GOT3 (cell line): ENCODE data around the gene TMEM196.
"Not testable (repeated sequence)": the region's sequence is repeated elsewhere in the genome, so short reads cannot be mapped to it uniquely, and the experiment has no call there.

ENCODE experiments used
- DNase-seq: peaks from one replicate; lab custom pipeline; 2025; ENCODE audit warnings: mixed read lengths; lab: John Stamatoyannopoulos, UW

TMEM196 gene

GRCh38 chr7:19707240-19707639 lies 66.2 kb downstream of the TMEM196 start:
- no peak for DNase-seq

DNA sequence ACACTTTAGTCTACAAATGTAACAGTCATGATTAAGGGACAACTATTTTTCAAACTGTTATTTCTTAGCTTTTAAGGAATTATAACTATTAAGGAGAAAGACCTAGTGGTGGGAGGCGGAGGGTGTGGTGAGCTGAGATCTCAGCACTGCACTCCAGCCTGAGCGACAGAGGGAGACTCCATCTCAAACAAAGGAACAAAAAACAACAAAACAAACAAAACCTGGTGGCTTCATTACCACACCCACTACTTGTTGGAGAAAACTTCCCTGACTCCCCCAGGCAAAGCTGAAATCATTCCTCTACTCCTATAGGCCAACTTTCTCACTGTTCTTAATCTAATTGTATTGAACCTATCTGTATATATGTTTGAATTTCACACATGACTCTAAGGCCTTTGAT lies 67.8 kb downstream of the TMEM196 start:
- DNase-seq = no peak

GRCh38 chr7:19701471-19701870 lies 71.9 kb downstream of the TMEM196 start:
- DNase-seq = no peak

DNA sequence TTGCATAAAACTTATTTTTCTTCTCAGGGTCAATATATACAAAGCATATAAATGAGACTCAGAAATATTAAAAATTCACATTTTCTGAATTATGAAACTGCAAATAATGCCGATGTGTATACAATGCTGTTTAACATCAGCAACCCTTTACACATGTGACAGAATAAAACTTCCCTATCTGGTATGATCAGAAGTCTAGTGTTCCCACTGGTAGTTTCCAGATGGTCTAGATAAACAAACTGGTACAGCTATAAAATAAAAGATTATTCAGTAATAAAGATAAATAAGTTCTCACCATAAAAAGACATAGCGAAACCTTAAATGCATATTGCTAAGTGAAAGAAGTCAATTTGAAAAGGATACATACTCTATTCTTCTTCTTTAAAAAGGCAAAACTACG lies 72.5 kb downstream of the TMEM196 start:
- DNase-seq = no peak

- DNase-seq = no peak
Measured at GRCh38 chr7:19698331-19698730, 75.1 kb downstream of the TMEM196 start.

- no peak for DNase-seq
Measured at GRCh38 chr7:19696926-19697325, 76.5 kb downstream of the TMEM196 start.

GRCh38 chr7:19692111-19692828 lies 81.1 kb downstream of the TMEM196 start:
- no peak for DNase-seq

DNA sequence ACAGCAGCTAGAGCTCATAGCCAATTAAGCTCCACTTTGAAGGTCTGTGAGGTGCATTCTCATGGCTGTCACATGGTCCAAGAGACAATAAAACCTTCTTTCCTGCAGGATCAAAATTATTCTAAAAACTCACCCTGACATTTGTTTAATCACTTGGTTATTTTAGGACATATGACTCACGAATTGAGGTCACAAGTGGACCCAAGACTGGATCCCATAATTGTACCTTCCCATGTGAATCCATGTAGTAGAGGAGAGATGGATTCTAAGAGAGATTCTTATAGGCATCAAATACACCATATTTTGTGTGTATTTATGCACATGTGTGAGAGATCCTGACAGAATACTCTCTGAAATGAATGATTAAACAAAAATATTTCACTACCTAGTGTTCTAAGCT lies 82.7 kb downstream of the TMEM196 start:
- no peak for DNase-seq

GRCh38 chr7:19689130-19689529 lies 84.3 kb downstream of the TMEM196 start:
- not testable (repeated sequence) for DNase-seq

DNA sequence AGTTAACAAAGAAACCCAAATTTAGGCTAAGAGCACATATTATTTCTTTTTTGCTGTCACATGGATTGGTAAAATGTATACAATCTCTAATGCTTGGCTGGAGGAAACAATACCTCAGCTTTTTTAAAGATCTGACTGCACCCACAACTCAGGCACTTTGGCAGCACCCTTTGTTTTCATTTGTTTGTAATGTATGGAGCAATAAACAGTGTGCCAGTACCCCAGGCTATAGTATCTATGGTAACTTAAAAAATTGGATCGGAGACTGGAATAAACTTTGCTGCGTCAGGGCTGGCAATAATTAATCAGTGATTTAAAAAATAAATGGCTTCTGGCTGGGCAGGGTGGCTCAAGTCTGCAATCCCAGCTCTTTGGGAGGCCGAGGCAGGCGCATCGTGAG lies 91.8 kb downstream of the TMEM196 start:
- DNase-seq = no peak

DNA sequence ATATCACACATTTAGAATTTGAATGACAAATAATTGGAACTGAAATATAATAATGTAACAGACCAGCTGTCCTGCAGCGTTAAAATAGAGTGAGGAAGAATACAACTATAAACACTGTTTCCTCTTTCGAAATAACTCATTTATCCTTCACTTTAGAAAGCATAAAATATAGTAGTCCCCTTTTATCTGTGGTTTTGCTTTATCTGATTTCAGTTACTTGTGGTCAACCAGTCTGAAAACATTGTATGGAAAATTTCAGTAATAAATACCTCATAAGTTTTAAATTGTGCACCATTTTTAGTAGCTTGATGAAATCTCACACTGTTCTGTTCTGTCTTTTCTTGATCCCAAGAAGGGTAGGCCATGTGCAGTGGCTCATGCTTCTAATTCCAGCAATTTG lies 96.2 kb downstream of the TMEM196 start:
- DNase-seq = no peak

- no peak for DNase-seq
Measured at GRCh38 chr7:19675816-19676215, 97.6 kb downstream of the TMEM196 start.

GRCh38 chr7:19674266-19674960 lies 99.0 kb downstream of the TMEM196 start:
- no peak for DNase-seq

GRCh38 chr7:19670806-19671205 lies 102.6 kb downstream of the TMEM196 start:
- DNase-seq = no peak
